ENCODE results near the gene IL6ST.

IL6ST gene

DNA sequence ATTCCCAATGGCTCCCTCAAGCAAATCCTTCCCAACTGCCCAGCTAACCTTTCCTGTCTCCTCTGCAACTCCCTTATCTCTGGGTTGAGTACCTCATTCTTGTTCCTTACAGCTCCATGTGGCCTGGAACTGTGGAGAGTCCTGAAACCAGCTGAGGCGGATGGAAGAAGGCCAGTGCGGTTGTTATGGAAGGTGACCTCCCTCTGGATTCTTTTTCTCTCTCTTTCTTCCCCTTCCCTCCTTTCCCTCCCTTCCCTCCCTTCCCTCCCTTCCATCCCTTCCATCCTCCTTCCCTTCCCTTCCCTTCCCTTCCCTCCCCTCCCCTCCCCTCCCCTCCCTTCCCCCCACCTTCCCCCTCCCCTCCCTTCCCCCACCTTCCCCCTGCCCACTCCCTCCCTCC is 98.5 kb downstream of the IL6ST start:
- no peak for DNase-seq (ENCODE audit: low read depth)

DNA sequence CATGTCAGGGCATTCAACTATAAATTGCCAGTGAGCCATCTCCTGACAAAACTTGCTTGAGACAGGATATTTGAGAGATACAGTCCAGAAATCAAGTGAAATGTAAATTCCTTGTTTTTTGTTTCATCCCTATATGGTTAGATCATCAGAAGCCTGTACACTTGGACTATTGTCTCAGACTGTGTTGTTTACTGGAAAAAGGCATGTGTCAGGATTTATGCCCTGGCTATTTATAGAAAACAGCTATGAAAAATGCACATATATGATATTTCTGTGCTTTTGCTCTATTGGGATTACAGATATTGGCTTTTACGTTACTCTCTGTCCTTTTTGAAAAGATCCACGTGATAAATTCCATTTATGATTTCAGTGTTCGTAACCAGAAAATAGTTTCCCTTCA is 99.4 kb downstream of the IL6ST start:
- no peak for DNase-seq (ENCODE audit: low read depth)

DNA sequence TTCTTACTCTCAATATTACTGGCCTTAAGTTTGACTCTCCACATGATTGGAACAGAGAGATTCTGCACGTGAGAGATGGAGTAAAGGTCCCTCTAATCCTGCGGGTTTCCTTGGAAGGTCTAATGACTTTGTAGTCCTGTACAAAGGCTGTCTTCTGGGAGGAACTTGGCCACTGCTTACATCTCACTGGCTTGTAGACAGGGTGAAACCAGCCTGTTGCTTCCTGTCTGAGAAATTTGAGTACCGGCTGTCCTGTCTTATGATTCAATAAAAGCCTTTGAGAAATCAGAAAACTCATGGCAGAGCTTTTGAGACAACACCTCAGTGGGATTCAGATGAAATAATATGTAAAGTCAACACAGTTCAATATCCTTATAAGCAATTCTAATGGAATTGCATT is 100.6 kb downstream of the IL6ST start:
- no peak for DNase-seq (ENCODE audit: low read depth)

DNA sequence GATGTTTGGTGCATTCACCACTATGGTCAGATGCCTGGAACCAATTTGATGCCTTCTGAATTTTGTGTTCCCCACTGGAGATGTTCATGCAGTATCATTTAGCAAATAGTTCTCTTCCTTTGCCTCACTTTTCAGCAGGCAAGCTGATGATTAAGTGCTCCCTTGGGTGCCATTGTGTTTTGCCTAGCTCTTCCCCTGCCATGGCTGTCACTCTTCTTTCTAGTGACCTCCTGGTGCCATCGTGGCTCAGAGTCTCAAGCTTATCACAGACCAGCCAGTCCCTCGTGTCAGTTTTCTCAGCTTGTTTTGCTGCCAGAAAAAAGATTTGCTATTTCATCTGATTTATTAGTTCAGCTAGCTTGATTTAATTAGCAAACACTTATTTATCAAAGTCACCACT is 102.3 kb downstream of the IL6ST start:
- DNase-seq (ENCODE audit: low read depth): no peak

DNA sequence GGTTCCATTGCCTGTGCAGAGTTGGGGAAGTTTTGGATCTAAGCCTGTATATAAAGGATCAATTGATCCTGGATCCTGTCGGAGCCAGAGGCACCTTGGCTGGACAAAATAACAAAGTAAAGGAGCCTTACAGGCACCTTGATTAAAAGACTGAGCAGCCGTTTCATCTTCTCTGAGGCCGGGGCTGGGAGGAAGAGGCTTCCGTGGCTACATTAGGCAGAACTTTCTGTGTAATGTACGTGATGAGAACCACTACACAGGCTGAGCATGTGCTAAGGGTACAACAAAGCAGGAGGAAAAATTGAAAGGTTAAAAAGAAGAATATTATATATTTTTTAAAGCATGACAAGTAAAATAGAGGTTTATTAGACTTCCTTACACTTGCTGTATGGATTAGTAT is 106.6 kb downstream of the IL6ST start:
- no peak for DNase-seq (ENCODE audit: low read depth)

DNA sequence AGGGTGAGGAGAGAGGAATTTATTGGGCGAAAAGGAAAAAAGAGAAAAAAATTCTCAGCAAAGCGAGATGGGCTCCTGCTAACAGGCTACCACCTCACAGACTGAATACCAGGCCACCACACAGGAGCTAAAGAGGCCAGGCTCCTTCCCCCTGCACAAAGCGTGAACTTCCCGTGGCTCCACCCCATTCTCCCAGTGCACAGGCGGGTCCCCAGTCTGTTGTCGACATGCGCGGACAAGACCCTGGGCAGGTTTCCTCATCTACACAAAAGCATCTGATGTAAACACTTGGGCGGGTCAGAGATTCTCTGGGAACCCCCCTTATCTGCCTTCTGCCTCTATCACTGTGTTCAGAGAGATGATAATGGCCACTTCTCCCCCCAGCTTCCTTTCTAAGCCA is 109.4 kb downstream of the IL6ST start:
- no peak for DNase-seq (ENCODE audit: low read depth)
